ENCODE data around the gene F10. TPM values are rescaled to one million over a fixed set of nuclear protein-coding genes. Genes with fewer than 3 reads are reported as not detected.

Gene F10
- total and polyA plus RNA-seq, 11 donors: 2.4 to 13.6 (median 9.2) TPM

DNA sequence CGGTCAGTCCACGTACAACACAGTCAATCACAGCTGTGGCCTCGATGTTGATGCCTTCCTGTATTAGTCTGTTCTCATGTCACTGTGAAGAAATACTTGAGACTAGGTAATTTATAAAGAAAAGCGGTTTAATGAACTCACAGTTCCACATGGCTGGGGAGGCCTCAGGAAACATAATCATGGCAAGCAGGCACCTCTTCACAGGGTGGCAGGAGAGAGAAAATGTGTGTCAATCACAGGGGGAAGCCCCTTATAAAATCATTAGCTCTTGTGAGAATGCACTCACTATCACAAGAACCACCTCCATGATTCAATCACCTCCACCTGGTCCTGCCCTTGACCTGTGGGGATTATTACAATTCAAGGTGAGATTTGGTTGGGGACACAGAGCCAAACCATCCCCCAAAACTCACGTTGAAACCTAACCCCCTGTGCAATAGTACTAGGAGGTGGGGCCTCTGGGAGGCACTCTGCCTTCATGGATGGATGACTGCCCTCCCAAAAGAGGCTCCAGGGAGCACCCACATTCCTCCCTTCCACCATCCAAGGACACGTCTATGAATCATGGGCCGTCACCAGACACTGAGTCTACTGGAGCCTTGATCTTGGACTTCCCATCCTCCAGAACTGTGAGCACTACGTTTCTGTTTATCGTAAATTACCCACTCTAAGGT, 33.5 kb downstream of the F10 start:
- H3K9me3 ChIP-seq: no peaks in the 10 kb centered on the region
- H3K36me3 ChIP-seq: no peaks in the 10 kb centered on the region
- 83 to 92% (median 90%) methylated on average over 9 of the region's 9 CpGs for WGBS, 4 donors
- no peak overlapping the region for H3K27ac ChIP-seq
- no peak for TF ChIP-seq POLR2A (IDR thresholded peaks at IDR 0.05)
- TF ChIP-seq, protein P1, sequence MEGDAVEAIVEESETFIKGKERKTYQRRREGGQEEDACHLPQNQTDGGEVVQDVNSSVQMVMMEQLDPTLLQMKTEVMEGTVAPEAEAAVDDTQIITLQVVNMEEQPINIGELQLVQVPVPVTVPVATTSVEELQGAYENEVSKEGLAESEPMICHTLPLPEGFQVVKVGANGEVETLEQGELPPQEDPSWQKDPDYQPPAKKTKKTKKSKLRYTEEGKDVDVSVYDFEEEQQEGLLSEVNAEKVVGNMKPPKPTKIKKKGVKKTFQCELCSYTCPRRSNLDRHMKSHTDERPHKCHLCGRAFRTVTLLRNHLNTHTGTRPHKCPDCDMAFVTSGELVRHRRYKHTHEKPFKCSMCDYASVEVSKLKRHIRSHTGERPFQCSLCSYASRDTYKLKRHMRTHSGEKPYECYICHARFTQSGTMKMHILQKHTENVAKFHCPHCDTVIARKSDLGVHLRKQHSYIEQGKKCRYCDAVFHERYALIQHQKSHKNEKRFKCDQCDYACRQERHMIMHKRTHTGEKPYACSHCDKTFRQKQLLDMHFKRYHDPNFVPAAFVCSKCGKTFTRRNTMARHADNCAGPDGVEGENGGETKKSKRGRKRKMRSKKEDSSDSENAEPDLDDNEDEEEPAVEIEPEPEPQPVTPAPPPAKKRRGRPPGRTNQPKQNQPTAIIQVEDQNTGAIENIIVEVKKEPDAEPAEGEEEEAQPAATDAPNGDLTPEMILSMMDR (IDR thresholded peaks at IDR 0.05): no peak
- no peak overlapping the region for H3K4me3 ChIP-seq
- peaks cover 3 to 24% (median 14%) of the 10 kb centered on the region in 12 donors for H3K4me1 ChIP-seq
- DNase-seq (no peak), ATAC-seq (no peak)
- intact Hi-C loops (cut with DNase I): loop anchor here in 4 of 10 donors (2.0 to 10.0 kb wide), 4 partner anchors 46 to 51 kb away; partner anchors contain the start of genes CUL4A (in 2 of the 4) and PCID2 (in 2 of the 4)
- peaks cover 0 to 17% (median 7%) of the 10 kb centered on the region in 9 donors for H3K27me3 ChIP-seq

DNA sequence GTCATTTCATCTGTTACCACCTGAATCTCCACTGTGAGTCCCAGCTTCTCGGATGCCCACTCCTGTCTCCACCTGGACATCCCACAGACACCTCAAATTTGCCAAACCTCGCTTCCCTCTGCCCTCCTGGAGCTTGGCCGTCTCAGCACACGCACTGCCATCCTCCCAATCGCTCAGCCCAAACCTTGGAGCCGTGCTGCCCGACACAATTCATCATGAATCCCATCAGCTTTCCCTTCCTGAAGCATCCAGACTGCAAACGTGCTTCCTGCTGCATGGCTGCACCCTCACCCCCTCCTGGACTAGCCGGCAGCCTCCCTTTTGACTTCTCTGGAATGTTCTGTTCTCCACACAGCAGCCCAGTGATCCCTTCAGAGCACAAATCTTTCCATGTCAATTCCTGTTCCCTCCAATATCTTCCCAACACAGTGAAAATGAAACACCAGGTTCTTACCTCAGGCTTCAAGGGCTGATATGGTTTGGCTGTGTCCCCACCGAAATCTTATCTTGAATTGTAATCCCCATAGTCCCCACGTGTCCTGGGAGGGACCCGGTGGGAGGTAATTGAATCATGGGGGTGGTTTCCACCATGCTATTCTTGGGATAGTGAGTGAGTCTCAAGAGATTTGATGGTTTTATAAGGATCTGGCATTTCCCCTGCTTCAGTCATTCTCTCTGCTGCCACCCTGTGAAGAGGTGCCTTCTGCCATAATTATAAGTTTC, 34.8 kb downstream of the F10 start:
- intact Hi-C loops (cut with DNase I): loop anchor here in 3 of 10 donors (5.0 to 10.0 kb wide), 3 partner anchors 45 to 50 kb away; partner anchors contain the start of genes CUL4A (in 2 of the 3) and PCID2 (in 2 of the 3)
- H3K27me3 ChIP-seq: peaks cover 0 to 22% (median 8%) of the 10 kb centered on the region in 9 donors
- no peak for DNase-seq
- TF ChIP-seq, protein P1 (IDR thresholded peaks at IDR 0.05): no peak
- no peak for TF ChIP-seq POLR2A (IDR thresholded peaks at IDR 0.05)
- no peak overlapping the region for H3K27ac ChIP-seq
- ATAC-seq: no peak
- H3K4me1 ChIP-seq: peaks cover 3 to 17% (median 13%) of the 10 kb centered on the region in 12 donors
- H3K4me3 ChIP-seq: no peak overlapping the region
- 55 to 70% (median 61%) methylated on average over 12 of the region's 12 CpGs for WGBS, 4 donors
- no peaks in the 10 kb centered on the region for H3K9me3 ChIP-seq
- no peaks in the 10 kb centered on the region for H3K36me3 ChIP-seq

DNA sequence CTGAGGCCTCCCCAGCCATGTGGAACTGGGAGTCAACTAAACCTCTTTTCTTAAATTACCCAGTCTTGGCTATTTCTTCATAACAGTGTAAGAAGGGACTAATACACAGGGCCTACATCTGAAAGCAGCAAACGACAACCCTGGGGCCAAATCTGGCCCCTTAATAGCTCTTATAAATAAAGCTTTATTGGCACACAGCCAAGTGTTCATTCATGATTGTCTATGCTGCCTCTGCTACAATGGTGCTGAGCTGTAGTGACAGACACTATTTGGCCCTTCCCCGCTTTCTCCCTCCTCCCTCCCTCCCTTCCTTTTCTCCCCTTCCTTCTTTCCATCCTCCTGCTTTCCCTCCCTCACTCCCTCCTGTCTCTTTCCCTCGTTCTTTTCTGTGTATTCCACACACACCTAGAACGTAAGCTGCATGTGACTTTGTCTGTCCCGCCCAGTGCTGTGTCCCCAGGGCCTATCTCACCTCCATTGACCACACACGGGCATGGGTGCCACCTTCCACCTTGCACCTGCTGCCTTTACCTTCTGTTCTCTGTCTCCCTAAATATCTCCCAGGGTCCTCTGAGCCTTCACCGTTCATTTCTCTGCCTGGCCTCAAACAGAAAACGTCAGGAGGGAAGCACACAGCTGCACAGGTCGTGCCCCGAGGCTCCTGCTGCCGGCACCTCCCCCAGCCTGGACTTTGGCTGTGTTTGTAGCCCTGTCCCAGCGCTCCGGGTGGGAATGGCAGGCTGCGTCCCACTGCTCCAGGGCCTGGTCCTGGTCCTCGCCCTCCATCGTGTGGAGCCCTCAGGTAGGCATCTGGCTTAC, 35.5 kb downstream of the F10 start, which contains the start of gene PROZ:
Gene PROZ, plus strand, starts transcription at position 720 of the 819 bp plus-strand sequence. Its CDS starts 13 bp downstream, at position 733.
- peaks cover 0 to 23% (median 8%) of the 10 kb centered on the region in 9 donors for H3K27me3 ChIP-seq
- intact Hi-C loops (cut with DNase I): loop anchor here in 3 of 10 donors (5.0 to 10.0 kb wide), 3 partner anchors 44 to 49 kb away; partner anchors contain the start of genes CUL4A (in 2 of the 3) and PCID2 (in 2 of the 3)
- no peak for TF ChIP-seq POLR2A (IDR thresholded peaks at IDR 0.05)
- TF ChIP-seq, protein P1 (IDR thresholded peaks at IDR 0.05): no peak
- peaks cover under 1 to 10% (median 6%) of the 10 kb centered on the region in 12 donors for H3K4me1 ChIP-seq
- no peak within 1 kb of the TSS for H3K4me3 ChIP-seq
- DNase-seq: no peak
- no peak for ATAC-seq
- H3K36me3 ChIP-seq: no peaks in the 10 kb centered on the region
- H3K27ac ChIP-seq: no peak within 1 kb of the TSS
- H3K9me3 ChIP-seq: no peaks in the 10 kb centered on the region
- 66 to 78% (median 68%) methylated on average over 13 to 16 of the region's 16 CpGs for WGBS, 4 donors

Data from heart left ventricle (tissue), 16 donors.